ENCODE data around the gene HIC1. TPM values are rescaled to one million over a fixed set of nuclear protein-coding genes. Genes with fewer than 3 reads are reported as not detected.

Gene HIC1
- total RNA-seq, 1 donor from 2014 or later, result 9.3 TPM

DNA sequence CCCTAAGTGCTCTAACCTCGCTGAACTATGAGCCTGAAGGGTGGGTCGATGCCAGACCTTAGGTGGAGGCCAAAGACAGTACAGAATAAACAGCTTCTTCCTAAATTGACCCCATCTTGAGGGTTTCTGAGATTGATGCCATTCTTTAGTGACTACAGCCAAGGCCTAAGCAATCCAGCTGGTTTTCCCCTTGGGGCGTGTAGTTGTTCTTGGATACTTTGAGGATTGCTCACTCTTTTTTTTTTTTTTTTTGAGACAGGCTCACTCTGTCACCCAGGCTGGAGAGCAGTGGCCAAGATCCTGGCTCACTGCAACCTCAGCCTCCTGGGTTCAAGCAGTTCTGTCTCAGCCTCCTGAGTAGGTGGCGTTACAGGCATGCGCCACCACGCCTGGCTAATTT is 11.1 kb upstream of the HIC1 start:
- H3K4me3 Mint-ChIP-seq, result peak overlapping the region; percentile 11
- ChIA-PET CTCF (interaction anchor here (0.5 to 1.2 kb wide), 3 partner anchors 171 to 374 kb away, joined by 3 to 4 read pairs (median 4); no protein-coding TSS in a partner anchor), POLR2A (interaction anchor here (0.6 to 0.9 kb wide), 3 partner anchors 11 to 275 kb away, joined by 3 to 6 read pairs (median 4); no protein-coding TSS in a partner anchor)
- no peaks in the 10 kb centered on the region for H3K9me3 Mint-ChIP-seq
- TF ChIP-seq CTCF (IDR thresholded peaks at IDR 0.05), result no peak
- DNase-seq (no peak), ATAC-seq (ENCODE audit: low read depth) (no peak)
- H3K27me3 Mint-ChIP-seq, result peaks cover 3% of the 10 kb centered on the region
- H3K4me1 Mint-ChIP-seq, result peaks cover 27% of the 10 kb centered on the region
- intact Hi-C loops (cut with micrococcal nuclease), result loop anchor here (5.0 kb wide), 3 partner anchors 136 to 376 kb away; no protein-coding TSS in a partner anchor
- peaks cover 25% of the 10 kb centered on the region for H3K36me3 Mint-ChIP-seq (ENCODE audit: low read depth)
- H3K27ac Mint-ChIP-seq, result peak overlapping the region; percentile 87

DNA sequence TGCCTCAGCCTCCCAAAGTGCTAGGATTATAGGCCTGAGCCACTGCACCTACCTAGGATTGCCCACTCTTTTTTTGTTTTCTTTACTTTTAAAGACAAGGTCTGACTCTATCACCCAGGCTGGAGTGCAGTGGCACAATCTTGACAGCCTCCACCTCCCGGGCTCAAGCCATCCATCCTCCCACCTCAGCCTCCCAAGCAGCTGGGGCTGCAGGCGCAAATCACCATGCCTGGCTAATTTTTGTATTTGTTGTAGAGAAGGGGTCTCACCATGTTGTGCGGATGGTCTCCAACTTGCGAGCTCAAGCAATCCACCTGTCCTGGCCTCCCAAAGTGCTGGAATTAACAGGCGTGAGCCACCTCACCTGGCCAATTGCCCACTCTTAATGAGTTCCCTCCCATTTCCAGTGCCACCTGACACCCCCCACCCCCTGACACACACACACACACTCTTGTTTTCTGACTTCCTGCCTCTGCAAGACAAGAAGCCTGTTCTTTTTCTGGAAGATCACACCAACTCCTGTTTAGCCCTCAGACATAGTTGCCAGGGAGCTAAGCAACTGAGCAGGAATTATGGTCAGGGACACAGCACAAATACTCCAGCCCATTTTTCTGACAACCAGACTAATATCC is 10.5 kb upstream of the HIC1 start:
- POLR2A ChIA-PET, result interaction anchor here (0.6 to 0.9 kb wide), 3 partner anchors 10 to 467 kb away, joined by 3 to 12 read pairs (median 4); partner anchors contain the start of gene METTL16
- Mint-ChIP-seq H3K36me3 (ENCODE audit: low read depth) (peaks cover 25% of the 10 kb centered on the region), H3K27me3 (peaks cover 3% of the 10 kb centered on the region), H3K27ac (no peak overlapping the region), H3K4me3 (no peak overlapping the region), H3K4me1 (peaks cover 33% of the 10 kb centered on the region), H3K9me3 (no peaks in the 10 kb centered on the region)
- ATAC-seq (ENCODE audit: low read depth), result no peak
- CTCF ChIA-PET, result interaction anchor here (0.5 to 1.2 kb wide), 3 partner anchors 170 to 375 kb away, joined by 3 to 4 read pairs (median 4); no protein-coding TSS in a partner anchor
- intact Hi-C loops (cut with micrococcal nuclease), result loop anchor here (5.0 kb wide), 3 partner anchors 137 to 377 kb away; no protein-coding TSS in a partner anchor
- no peak for TF ChIP-seq CTCF (IDR thresholded peaks at IDR 0.05)
- no peak for DNase-seq

DNA sequence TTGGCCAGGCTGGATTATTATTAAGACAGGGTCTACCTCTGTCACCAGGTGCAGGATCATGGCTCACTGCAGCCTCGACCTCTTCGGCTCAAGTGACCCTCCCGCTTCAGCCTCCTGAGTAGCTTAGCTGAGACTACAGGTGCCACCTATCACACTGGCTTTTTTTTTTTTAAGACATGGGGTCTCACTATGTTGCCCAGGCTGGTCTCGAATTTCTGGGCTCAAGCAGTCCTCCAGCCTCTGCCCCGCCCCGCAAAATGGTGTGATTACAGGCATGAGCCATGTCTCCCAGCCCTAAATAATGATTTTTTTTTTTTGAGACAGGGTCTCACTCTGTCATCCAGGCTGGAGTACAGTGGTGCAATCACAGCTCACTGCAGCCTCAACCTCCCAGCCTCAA is 7.3 kb upstream of the HIC1 start:
- intact Hi-C loops (cut with micrococcal nuclease), result no loop called here
- TF ChIP-seq CTCF (IDR thresholded peaks at IDR 0.05), result no peak
- ATAC-seq (ENCODE audit: low read depth) (no peak), DNase-seq (no peak)
- POLR2A ChIA-PET, result no interaction called here
- Mint-ChIP-seq H3K36me3 (ENCODE audit: low read depth) (peaks cover 18% of the 10 kb centered on the region), H3K27ac (no peak overlapping the region), H3K4me3 (no peak overlapping the region), H3K4me1 (peaks cover 28% of the 10 kb centered on the region), H3K9me3 (no peaks in the 10 kb centered on the region), H3K27me3 (peaks cover 10% of the 10 kb centered on the region)
- CTCF ChIA-PET, result interaction anchor here (2.0 kb wide), 1 partner anchor 197 kb away, joined by 6 read pairs; no protein-coding TSS in a partner anchor

DNA sequence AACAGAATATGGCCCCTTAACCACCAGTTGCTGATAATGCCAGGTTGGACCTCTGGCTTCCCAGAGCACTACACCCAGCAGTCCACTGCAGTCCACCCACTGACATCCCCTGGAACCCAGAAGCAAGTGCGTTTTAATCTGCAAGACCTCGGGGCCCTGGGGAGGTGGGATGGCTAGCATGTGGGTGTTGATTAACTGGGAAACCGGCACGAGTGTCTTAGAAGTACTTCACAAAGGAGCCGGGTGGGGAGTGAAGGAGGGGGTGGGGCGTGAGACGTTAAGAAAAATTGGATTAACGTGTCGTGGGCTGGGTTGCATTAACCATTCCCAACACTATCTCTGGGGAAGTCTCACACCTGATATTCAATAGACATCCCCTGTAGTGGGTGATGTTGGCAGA is 6.1 kb upstream of the HIC1 start:
- H3K27ac Mint-ChIP-seq, result no peak overlapping the region
- no peak for DNase-seq
- intact Hi-C loops (cut with micrococcal nuclease), result loop anchor here (1.0 kb wide), 1 partner anchor 19 kb away; the partner anchor contains the start of gene DPH1
- peaks cover 24% of the 10 kb centered on the region for H3K4me1 Mint-ChIP-seq
- POLR2A ChIA-PET, result interaction anchor here (0.6 to 1.3 kb wide), 2 partner anchors 10 to 187 kb away, joined by 3 to 4 read pairs; no protein-coding TSS in a partner anchor
- H3K27me3 Mint-ChIP-seq, result peaks cover 15% of the 10 kb centered on the region
- TF ChIP-seq CTCF (IDR thresholded peaks at IDR 0.05), result no peak
- no peaks in the 10 kb centered on the region for H3K9me3 Mint-ChIP-seq
- peak overlapping the region; percentile 72 for H3K4me3 Mint-ChIP-seq
- no peak for ATAC-seq (ENCODE audit: low read depth)
- peaks cover 7% of the 10 kb centered on the region for H3K36me3 Mint-ChIP-seq (ENCODE audit: low read depth)
- CTCF ChIA-PET, result interaction anchor here (2.0 kb wide), 1 partner anchor 196 kb away, joined by 6 read pairs; no protein-coding TSS in a partner anchor

Measured in activated B cell treated with CpG ODN at 0.5 μM for 24 hours (primary cell).